ENCODE results near the gene KNDC1. TPM values are rescaled to one million over a fixed set of nuclear protein-coding genes. Genes with fewer than 3 reads are reported as not detected.
"Not testable (repeated sequence)": the region's sequence is repeated elsewhere in the genome, so short reads cannot be mapped to it uniquely, and the experiment has no call there.

Gene KNDC1
- total and polyA plus RNA-seq, 2 of the 13 experiments (the other 11 are each of a cell fraction or from before 2014, with no cell fraction given) = 0.69 TPM; not detected in 1

DNA sequence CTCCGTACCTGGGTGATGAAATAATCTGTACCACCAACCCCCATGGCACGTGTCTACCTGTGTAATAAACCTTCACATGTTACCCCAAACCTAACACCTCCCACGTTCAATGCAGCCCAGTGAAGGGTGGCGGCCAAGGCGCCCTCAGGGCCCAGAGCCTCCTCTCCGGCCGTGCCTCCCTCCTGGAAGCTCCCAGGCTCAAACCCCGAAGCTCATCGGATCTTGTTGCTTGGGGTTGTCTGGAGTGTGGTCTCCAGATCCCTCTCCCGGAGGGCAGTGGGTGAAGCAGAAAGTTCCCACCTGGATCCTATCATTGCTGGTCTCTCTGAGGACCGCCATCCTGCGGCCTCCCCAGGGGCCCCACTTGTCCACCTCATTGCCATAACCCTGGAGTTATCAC, 9.4 kb upstream of the KNDC1 start:
- no peaks in the 10 kb centered on the region for H3K4me1 ChIP-seq (ENCODE audit: insufficient read depth, low read length)
- no peak overlapping the region for H3K9ac ChIP-seq (ENCODE audit: insufficient read depth, low read depth, low read length)
- H3K27ac ChIP-seq (ENCODE audit: extremely low read length, insufficient read depth, low read length) = no peak overlapping the region
- no peak overlapping the region for H3K4me2 ChIP-seq (ENCODE audit: low read depth, low read length)
- CTCF ChIA-PET (ENCODE audit: low intra/inter-chr PET ratio, low total read pairs) = no interaction called here
- no peaks in the 10 kb centered on the region for H3K79me2 ChIP-seq (ENCODE audit: insufficient read depth, low read length)
- no peaks in the 10 kb centered on the region for H3K9me3 ChIP-seq (ENCODE audit: low read length)
- H2AFZ ChIP-seq (ENCODE audit: low read length) = no peak overlapping the region
- no peaks in the 10 kb centered on the region for H3K36me3 ChIP-seq (replicated peaks in 1 of 2; ENCODE audit: control insufficient read depth in 1 of 2, insufficient read depth in 2 of 2, low read length in 2 of 2)
- POLR2A ChIA-PET = no interaction called here
- no peak for TF ChIP-seq HNF4A (CRISPR knock-in tag; IDR thresholded peaks at IDR 0.05)
- no peak for TF ChIP-seq HOXA3 (CRISPR knock-in tag; IDR thresholded peaks at IDR 0.05)
- TF ChIP-seq MYC (CRISPR knock-in tag; IDR thresholded peaks at IDR 0.05; ENCODE audit: borderline replicate concordance) = no peak
- no peak for TF ChIP-seq ZFP41 (CRISPR knock-in tag; IDR thresholded peaks at IDR 0.05; ENCODE audit: borderline replicate concordance)
- TF ChIP-seq, protein P1, sequence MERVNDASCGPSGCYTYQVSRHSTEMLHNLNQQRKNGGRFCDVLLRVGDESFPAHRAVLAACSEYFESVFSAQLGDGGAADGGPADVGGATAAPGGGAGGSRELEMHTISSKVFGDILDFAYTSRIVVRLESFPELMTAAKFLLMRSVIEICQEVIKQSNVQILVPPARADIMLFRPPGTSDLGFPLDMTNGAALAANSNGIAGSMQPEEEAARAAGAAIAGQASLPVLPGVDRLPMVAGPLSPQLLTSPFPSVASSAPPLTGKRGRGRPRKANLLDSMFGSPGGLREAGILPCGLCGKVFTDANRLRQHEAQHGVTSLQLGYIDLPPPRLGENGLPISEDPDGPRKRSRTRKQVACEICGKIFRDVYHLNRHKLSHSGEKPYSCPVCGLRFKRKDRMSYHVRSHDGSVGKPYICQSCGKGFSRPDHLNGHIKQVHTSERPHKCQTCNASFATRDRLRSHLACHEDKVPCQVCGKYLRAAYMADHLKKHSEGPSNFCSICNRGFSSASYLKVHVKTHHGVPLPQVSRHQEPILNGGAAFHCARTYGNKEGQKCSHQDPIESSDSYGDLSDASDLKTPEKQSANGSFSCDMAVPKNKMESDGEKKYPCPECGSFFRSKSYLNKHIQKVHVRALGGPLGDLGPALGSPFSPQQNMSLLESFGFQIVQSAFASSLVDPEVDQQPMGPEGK (CRISPR knock-in tag; IDR thresholded peaks at IDR 0.05) = no peak
- TF ChIP-seq ZNF552 (CRISPR knock-in tag; IDR thresholded peaks at IDR 0.05; ENCODE audit: borderline replicate concordance) = no peak
- FAIRE-seq (no peak), ATAC-seq (no peak), DNase-seq (ENCODE audit: low spot score) (no peak)
- H4K20me1 ChIP-seq (ENCODE audit: insufficient read depth, low read length) = no peaks in the 10 kb centered on the region
- in situ Hi-C loops (cut with HindIII; ENCODE audit: extremely low pct_ligation_motif_present, low pct_unique_long_range_greater_than_20kb) = no loop called here
- peaks cover 4 to 24% of the 10 kb centered on the region in 2 experiments; a peak in 3 of 5 replicates for H3K27me3 ChIP-seq (ENCODE audit: control insufficient read depth in 1 of 2, insufficient read depth in 2 of 2, low read length in 2 of 2)
- BruUV-seq (replicated peaks) = no TSS peak
- H3K4me3 ChIP-seq (replicated peaks in 1 of 3; ENCODE audit: insufficient read depth in 1 of 3, low read depth in 2 of 3, low read length in 3 of 3) = no peak overlapping the region
- 23% methylated on average over 5 of the region's 12 CpGs for WGBS (ENCODE audit: low lambda C conversion rate)
- intact Hi-C loops (cut with micrococcal nuclease; ENCODE audit: unreplicated experiment) = no loop called here

DNA sequence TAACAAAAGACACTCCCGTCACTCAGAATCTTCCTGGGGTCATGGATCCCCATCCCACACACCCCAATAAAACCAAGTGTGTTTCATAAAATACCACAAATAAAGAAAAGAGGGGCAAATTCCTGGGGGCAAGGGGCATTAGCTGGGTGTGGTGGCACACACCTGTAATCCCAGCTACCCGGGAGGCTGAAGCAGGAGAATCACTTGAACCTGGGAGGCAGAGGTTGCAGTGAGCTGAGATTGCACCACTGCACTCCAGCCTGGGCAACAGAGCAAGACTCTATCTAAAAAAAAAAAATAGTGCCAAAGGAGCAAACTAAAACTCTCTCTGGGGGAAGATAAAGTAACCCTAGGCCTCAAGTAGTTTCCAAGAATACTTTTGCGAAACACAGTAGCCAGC, 8.9 kb upstream of the KNDC1 start:
- H3K9ac ChIP-seq (ENCODE audit: insufficient read depth, low read depth, low read length); H3K36me3 ChIP-seq (replicated peaks in 1 of 2; ENCODE audit: control insufficient read depth in 1 of 2, insufficient read depth in 2 of 2, low read length in 2 of 2); H3K9me3 ChIP-seq (ENCODE audit: low read length); FAIRE-seq; H3K4me3 ChIP-seq (replicated peaks in 1 of 3; ENCODE audit: insufficient read depth in 1 of 3, low read depth in 2 of 3, low read length in 3 of 3); H4K20me1 ChIP-seq (ENCODE audit: insufficient read depth, low read length); H3K27ac ChIP-seq (ENCODE audit: extremely low read length, insufficient read depth, low read length); POLR2A ChIA-PET; H3K79me2 ChIP-seq (ENCODE audit: insufficient read depth, low read length); intact Hi-C loops (cut with micrococcal nuclease; ENCODE audit: unreplicated experiment); BruUV-seq (replicated peaks); DNase-seq (ENCODE audit: low spot score); H3K4me2 ChIP-seq (ENCODE audit: low read depth, low read length); ATAC-seq; H3K4me1 ChIP-seq (ENCODE audit: insufficient read depth, low read length); H2AFZ ChIP-seq (ENCODE audit: low read length); in situ Hi-C loops (cut with HindIII; ENCODE audit: extremely low pct_ligation_motif_present, low pct_unique_long_range_greater_than_20kb); CTCF ChIA-PET (ENCODE audit: low intra/inter-chr PET ratio, low total read pairs): not testable (repeated sequence)
- 64% methylated on average over 3 of the region's 3 CpGs for WGBS (ENCODE audit: low lambda C conversion rate)
- H3K27me3 ChIP-seq (ENCODE audit: control insufficient read depth in 1 of 2, insufficient read depth in 2 of 2, low read length in 2 of 2) = peaks cover 4 to 24% of the 10 kb centered on the region in 2 experiments; a peak in 3 of 5 replicates

Measured in HepG2 (cell line).